Choroid plexus epithelial cell (primary cell): ENCODE data around the gene C5AR1.
"Not testable (repeated sequence)": the region's sequence is repeated elsewhere in the genome, so short reads cannot be mapped to it uniquely, and the experiment has no call there.

Experiments used
- DNase-seq: peaks from one replicate; pipeline ENCODE4 v3.0.0-alpha.2; 2010; ENCODE audit warnings: low read depth
- H3K4me3 ChIP-seq: 2 replicates; pipeline ENCODE4 v1.5.1; 2011; ENCODE audit warnings: low read depth, mild to moderate bottlenecking, control low read depth, low read length, moderate library complexity
- CTCF ChIP-seq: conservative IDR thresholded peaks from 2 replicates; pipeline ENCODE4 v1.5.1; 2011; ENCODE audit warnings: low read depth, mild to moderate bottlenecking, control low read depth, inconsistent platforms, low read length, moderate library complexity

C5AR1 gene

GRCh38 chr19:47362321-47362720 lies 52.7 kb downstream of the C5AR1 start:
- DNase-seq, result no peak
- TF ChIP-seq CTCF, result no peak

GRCh38 chr19:47363758-47364531 lies 54.3 kb downstream of the C5AR1 start:
- DNase-seq, result peak; percentile 85
- TF ChIP-seq CTCF, result no peak
- no peak overlapping the region for H3K4me3 ChIP-seq

More at GRCh38 chr19:47362321-47362720, 52.7 kb downstream of the C5AR1 start:
- no peak overlapping the region for H3K4me3 ChIP-seq

GRCh38 chr19:47365455-47365854 lies 55.8 kb downstream of the C5AR1 start:
- H3K4me3 ChIP-seq, DNase-seq: not testable (repeated sequence)

GRCh38 chr19:47370045-47370611 lies 60.5 kb downstream of the C5AR1 start:
- peak; percentile 90 for DNase-seq
- no peak overlapping the region for H3K4me3 ChIP-seq
- TF ChIP-seq CTCF, result no peak

- no peak for DNase-seq
- no peak for TF ChIP-seq CTCF
- no peak overlapping the region for H3K4me3 ChIP-seq
These were observed 61.6 kb downstream of the C5AR1 start for GRCh38 chr19:47371261-47371660.
